Measurements from ENCODE around the gene FERMT3.

FERMT3 gene

GRCh38 chr11:64266339-64266738, 59.8 kb downstream of the FERMT3 start:
- peak; percentile 45 for DNase-seq

- no peak for DNase-seq
These were observed 60.9 kb downstream of the FERMT3 start for GRCh38 chr11:64267207-64267945.

- DNase-seq, result peak; percentile 95
These were observed 61.7 kb downstream of the FERMT3 start for GRCh38 chr11:64268025-64268892.

GRCh38 chr11:64268893-64269539, 62.5 kb downstream of the FERMT3 start:
- peak; percentile 77 for DNase-seq

- DNase-seq, result peak; percentile 100
These were observed 63.2 kb downstream of the FERMT3 start for GRCh38 chr11:64269540-64270220.

All from NCI-H226 (cell line).